Thymus (tissue), 11 donors: ENCODE measurements around the gene KCNS3. TPM values are rescaled to one million over a fixed set of nuclear protein-coding genes. Genes with fewer than 3 reads are reported as not detected.

Experiments
- DNase-seq, 9 donors: peaks; one replicate each; pipeline ENCODE4 v3.0.0-alpha.2; 2013; ENCODE audit warnings: low spot score in 9 of 9, low read depth in 6 of 9, missing footprints in 1 of 9
- H3K27ac ChIP-seq, 2 donors: one replicate each; pipeline ENCODE4 v1.5.1; 2013; ENCODE audit warnings: control low read depth in 1 of 2, low read depth in 1 of 2, low read length in 1 of 2, mild to moderate bottlenecking in 1 of 2, moderate library complexity in 1 of 2
- H3K27me3 ChIP-seq, 2 donors: one replicate each; pipeline ENCODE4 v1.5.1; 2013; ENCODE audit warnings: low read length in 1 of 2; ENCODE audit not compliant: control insufficient read depth in 2 of 2, insufficient read depth in 1 of 2
- H3K36me3 ChIP-seq, 2 donors: one replicate each; pipeline ENCODE4 v1.5.1; 2013; ENCODE audit warnings: low read length in 1 of 2, mild to moderate bottlenecking in 1 of 2, moderate library complexity in 1 of 2; ENCODE audit not compliant: control insufficient read depth in 2 of 2, insufficient read depth in 2 of 2
- H3K4me1 ChIP-seq, 2 donors: one replicate each; pipeline ENCODE4 v1.5.1; 2013; ENCODE audit warnings: low read length in 2 of 2; ENCODE audit not compliant: control insufficient read depth in 2 of 2, insufficient read depth in 2 of 2
- H3K4me3 ChIP-seq, 2 donors: one replicate each; pipeline ENCODE4 v1.5.1; 2013; ENCODE audit warnings: low read length in 2 of 2, control low read depth in 1 of 2, mild to moderate bottlenecking in 1 of 2
- H3K9me3 ChIP-seq, 2 donors: one replicate each; pipeline ENCODE4 v1.5.1; 2013; ENCODE audit warnings: low read length in 1 of 2, mild to moderate bottlenecking in 1 of 2; ENCODE audit not compliant: control insufficient read depth in 2 of 2, insufficient read depth in 1 of 2
- WGBS: extraction: QIAGEN DNeasy Blood & Tissue Kit; methylation state at CpG from one replicate; pipeline ENCODE4 v1.1.7; 2013; 5-methylcytosine and 5-hydroxymethylcytosine counted together
- polyA plus RNA-seq: library from polyadenylated mRNA; stranded (reverse); fragments of 200-250 nt; gene quantifications from one replicate; pipeline ENCODE4 v1.2.3, GENCODE V29; 2013
- total RNA-seq: library from RNA; stranded (reverse); fragments of 120-200 nt; gene quantifications from one replicate; pipeline ENCODE4 v1.2.4, GENCODE V29; 2013
- donor health status: healthy.

KCNS3 gene
- total and polyA plus RNA-seq, 2 donors = 0.52 to 0.68 TPM

- Histone ChIP-seq H3K4me1 (no peaks in the 10 kb centered on the region), H3K9me3 (no peaks in the 10 kb centered on the region), H3K36me3 (no peaks in the 10 kb centered on the region), H3K27ac (no peak overlapping the region), H3K4me3 (no peak overlapping the region), H3K27me3 (no peaks in the 10 kb centered on the region)
- DNase-seq = no peak
- WGBS = 90% methylated on average over 2 of the region's 2 CpGs
These were observed 16.1 kb downstream of the KCNS3 start for GRCh38 chr2:17894556-17894955.

- Histone ChIP-seq H3K36me3 (no peaks in the 10 kb centered on the region), H3K9me3 (no peaks in the 10 kb centered on the region), H3K27ac (no peak overlapping the region), H3K4me3 (no peak overlapping the region), H3K27me3 (no peaks in the 10 kb centered on the region), H3K4me1 (no peaks in the 10 kb centered on the region)
- 84% methylated on average over 4 of the region's 4 CpGs for WGBS
- no peak for DNase-seq
These were observed 21.4 kb downstream of the KCNS3 start for GRCh38 chr2:17899871-17900270.

- Histone ChIP-seq H3K36me3 (no peaks in the 10 kb centered on the region), H3K4me3 (no peak overlapping the region), H3K27me3 (no peaks in the 10 kb centered on the region), H3K27ac (no peak overlapping the region), H3K4me1 (no peaks in the 10 kb centered on the region), H3K9me3 (no peaks in the 10 kb centered on the region)
- no peak for DNase-seq
- 28% methylated on average over 5 of the region's 5 CpGs for WGBS
These were observed 22.8 kb downstream of the KCNS3 start for GRCh38 chr2:17901246-17901645.

- Histone ChIP-seq H3K27ac (no peak overlapping the region), H3K9me3 (no peaks in the 10 kb centered on the region), H3K36me3 (no peaks in the 10 kb centered on the region), H3K4me3 (no peak overlapping the region), H3K27me3 (peaks cover 0 to 2% of the 10 kb centered on the region in 2 donors), H3K4me1 (no peaks in the 10 kb centered on the region)
- DNase-seq = no peak
- WGBS = 87% methylated on average over 5 of the region's 5 CpGs
These were observed 32.5 kb downstream of the KCNS3 start for GRCh38 chr2:17910980-17911379.

- no peak for DNase-seq
- Histone ChIP-seq H3K4me1 (no peaks in the 10 kb centered on the region), H3K36me3 (no peaks in the 10 kb centered on the region), H3K27ac (no peak overlapping the region), H3K9me3 (no peaks in the 10 kb centered on the region), H3K4me3 (no peak overlapping the region), H3K27me3 (peaks cover 0 to 2% of the 10 kb centered on the region in 2 donors)
- 66% methylated on average over 5 of the region's 5 CpGs for WGBS
These were observed 33.2 kb downstream of the KCNS3 start for GRCh38 chr2:17911491-17912260.

- Histone ChIP-seq H3K9me3 (no peaks in the 10 kb centered on the region), H3K27ac (no peak overlapping the region), H3K4me1 (no peaks in the 10 kb centered on the region), H3K4me3 (no peak overlapping the region), H3K27me3 (peaks cover 0 to 2% of the 10 kb centered on the region in 2 donors), H3K36me3 (no peaks in the 10 kb centered on the region)
- WGBS = 62% methylated on average over 5 of the region's 5 CpGs
- DNase-seq = no peak
These were observed 33.8 kb downstream of the KCNS3 start for GRCh38 chr2:17912266-17912691.

GRCh38 chr2:17915099-17915498 lies 36.6 kb downstream of the KCNS3 start:
- peaks cover 0 to 2% of the 10 kb centered on the region in 2 donors for H3K27me3 ChIP-seq
- no peak overlapping the region for H3K4me3 ChIP-seq
- H3K36me3 ChIP-seq = no peaks in the 10 kb centered on the region
- no peaks in the 10 kb centered on the region for H3K4me1 ChIP-seq
- WGBS = 31% methylated on average over 3 of the region's 3 CpGs
- no peak overlapping the region for H3K27ac ChIP-seq
- no peaks in the 10 kb centered on the region for H3K9me3 ChIP-seq
- no peak for DNase-seq

GRCh38 chr2:17915811-17916518 lies 37.5 kb downstream of the KCNS3 start:
- Histone ChIP-seq H3K27ac (no peak overlapping the region), H3K27me3 (no peaks in the 10 kb centered on the region), H3K4me3 (no peak overlapping the region), H3K4me1 (no peaks in the 10 kb centered on the region), H3K9me3 (no peaks in the 10 kb centered on the region), H3K36me3 (no peaks in the 10 kb centered on the region)
- 94% methylated on average over 1 of the region's 1 CpG for WGBS
- DNase-seq = no peak

GRCh38 chr2:17916584-17916983 lies 38.1 kb downstream of the KCNS3 start:
- no peaks in the 10 kb centered on the region for H3K27me3 ChIP-seq
- no peaks in the 10 kb centered on the region for H3K9me3 ChIP-seq
- H3K36me3 ChIP-seq = no peaks in the 10 kb centered on the region
- H3K27ac ChIP-seq = no peak overlapping the region
- no peak overlapping the region for H3K4me3 ChIP-seq
- no peaks in the 10 kb centered on the region for H3K4me1 ChIP-seq
- DNase-seq = no peak
